Measurements from ENCODE around the gene HNF1A. TPM values are rescaled to one million over a fixed set of nuclear protein-coding genes. Genes with fewer than 3 reads are reported as not detected.

The HNF1A gene
- total and polyA plus RNA-seq, 4 donors = 8.2 to 19.8 (median 10.6) TPM

- Histone ChIP-seq H3K4me1 (ENCODE audit: control insufficient read depth in 4 of 4, insufficient read depth in 4 of 4, low read length in 3 of 4) (peaks cover 0 to 17% (median 10%) of the 10 kb centered on the region in 4 donors), H3K27me3 (ENCODE audit: control insufficient read depth in 4 of 4, insufficient read depth in 4 of 4, low read length in 3 of 4) (no peaks in the 10 kb centered on the region), H3K27ac (ENCODE audit: low read depth in 1 of 2, low read length in 2 of 2) (peak within 1 kb of the TSS; percentile 66 to 86), H3K36me3 (ENCODE audit: control insufficient read depth in 4 of 4, insufficient read depth in 3 of 4, low read depth in 1 of 4, low read length in 3 of 4) (no peaks in the 10 kb centered on the region), H3K9me3 (ENCODE audit: control insufficient read depth in 4 of 4, low read length in 3 of 4) (no peaks in the 10 kb centered on the region), H3K9ac (ENCODE audit: low read depth in 1 of 2, low read length in 2 of 2) (peak within 1 kb of the TSS; percentile 30 to 41), H3K4me3 (ENCODE audit: low read depth in 1 of 3, low read length in 3 of 3) (peak within 1 kb of the TSS; percentile 63 to 81 (median 74))
- peak; percentile 79 for TF ChIP-seq ZBTB33 (IDR thresholded peaks at IDR 0.05)
- peak; percentile 66 to 78 for TF ChIP-seq HNF4A (conservative IDR thresholded peaks at IDR 0.05)
- peak; percentile 42 for TF ChIP-seq TAF1 (conservative IDR thresholded peaks at IDR 0.05)
- TF ChIP-seq RXRA (IDR thresholded peaks at IDR 0.05) = peak; percentile 93 to 95
- peak; percentile 30 to 35 for TF ChIP-seq RAD21 (IDR thresholded peaks at IDR 0.05)
- peak; percentile 32 for TF ChIP-seq FOXA2 (IDR thresholded peaks at IDR 0.05)
- peak; percentile 33 for TF ChIP-seq NR2F2 (IDR thresholded peaks at IDR 0.05)
- peak; percentile 45 to 77 for TF ChIP-seq JUND (IDR thresholded peaks at IDR 0.05)
- TF ChIP-seq GABPA (IDR thresholded peaks at IDR 0.05 in 1 of 2, conservative IDR thresholded peaks at IDR 0.05 in 1 of 2) = peak in 1 of 2 donors; percentile 50
- no peak for TF ChIP-seq CTCF (IDR thresholded peaks at IDR 0.05; ENCODE audit: low read depth, low read length, missing input control)
- TF ChIP-seq ATF3 (IDR thresholded peaks at IDR 0.05) = no peak
- no peak for TF ChIP-seq FOXA1 (IDR thresholded peaks at IDR 0.05)
- TF ChIP-seq, protein P1, sequence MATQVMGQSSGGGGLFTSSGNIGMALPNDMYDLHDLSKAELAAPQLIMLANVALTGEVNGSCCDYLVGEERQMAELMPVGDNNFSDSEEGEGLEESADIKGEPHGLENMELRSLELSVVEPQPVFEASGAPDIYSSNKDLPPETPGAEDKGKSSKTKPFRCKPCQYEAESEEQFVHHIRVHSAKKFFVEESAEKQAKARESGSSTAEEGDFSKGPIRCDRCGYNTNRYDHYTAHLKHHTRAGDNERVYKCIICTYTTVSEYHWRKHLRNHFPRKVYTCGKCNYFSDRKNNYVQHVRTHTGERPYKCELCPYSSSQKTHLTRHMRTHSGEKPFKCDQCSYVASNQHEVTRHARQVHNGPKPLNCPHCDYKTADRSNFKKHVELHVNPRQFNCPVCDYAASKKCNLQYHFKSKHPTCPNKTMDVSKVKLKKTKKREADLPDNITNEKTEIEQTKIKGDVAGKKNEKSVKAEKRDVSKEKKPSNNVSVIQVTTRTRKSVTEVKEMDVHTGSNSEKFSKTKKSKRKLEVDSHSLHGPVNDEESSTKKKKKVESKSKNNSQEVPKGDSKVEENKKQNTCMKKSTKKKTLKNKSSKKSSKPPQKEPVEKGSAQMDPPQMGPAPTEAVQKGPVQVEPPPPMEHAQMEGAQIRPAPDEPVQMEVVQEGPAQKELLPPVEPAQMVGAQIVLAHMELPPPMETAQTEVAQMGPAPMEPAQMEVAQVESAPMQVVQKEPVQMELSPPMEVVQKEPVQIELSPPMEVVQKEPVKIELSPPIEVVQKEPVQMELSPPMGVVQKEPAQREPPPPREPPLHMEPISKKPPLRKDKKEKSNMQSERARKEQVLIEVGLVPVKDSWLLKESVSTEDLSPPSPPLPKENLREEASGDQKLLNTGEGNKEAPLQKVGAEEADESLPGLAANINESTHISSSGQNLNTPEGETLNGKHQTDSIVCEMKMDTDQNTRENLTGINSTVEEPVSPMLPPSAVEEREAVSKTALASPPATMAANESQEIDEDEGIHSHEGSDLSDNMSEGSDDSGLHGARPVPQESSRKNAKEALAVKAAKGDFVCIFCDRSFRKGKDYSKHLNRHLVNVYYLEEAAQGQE (IDR thresholded peaks at IDR 0.05) = peak; percentile 61
- peak; percentile 92 for TF ChIP-seq SP1 (IDR thresholded peaks at IDR 0.05)
- TF ChIP-seq HNF4G (IDR thresholded peaks at IDR 0.05) = peak; percentile 21
- peak; percentile 71 for TF ChIP-seq YY1 (IDR thresholded peaks at IDR 0.05)
- TF ChIP-seq EGR1 (IDR thresholded peaks at IDR 0.05; ENCODE audit: low read depth in 2 of 2) = peak in 1 of 2 donors; percentile 65
- peak; percentile 34 for TF ChIP-seq MAX (IDR thresholded peaks at IDR 0.05)
- DNase-seq (ENCODE audit: low spot score) = no peak
- 9% methylated on average over 13 of the region's 13 CpGs for WGBS
Observed at GRCh38 chr12:121038861-121039668, 60.7 kb downstream of the HNF1A start, which contains the start of gene OASL. Gene OASL, minus strand, starts transcription at chr12:121039246. Its CDS starts 275 bp downstream, at chr12:121038971.
